HG03045 (cell line): ENCODE results near the gene B3GAT3.
A peak's percentile ranks its signal among the peaks of the same experiment; 100 is the strongest.
"Not testable (repeated sequence)": the region's sequence is repeated elsewhere in the genome, so short reads cannot be mapped to it uniquely, and the experiment has no call there.

ENCODE experiments used
- ATAC-seq: cut with Tn5 transposase; IDR thresholded peaks from one replicate; pipeline ENCODE4 v1.9.1; 2021; ENCODE audit warnings: mild to moderate bottlenecking, moderate library complexity; ENCODE audit not compliant: unreplicated experiment

B3GAT3 gene

DNA sequence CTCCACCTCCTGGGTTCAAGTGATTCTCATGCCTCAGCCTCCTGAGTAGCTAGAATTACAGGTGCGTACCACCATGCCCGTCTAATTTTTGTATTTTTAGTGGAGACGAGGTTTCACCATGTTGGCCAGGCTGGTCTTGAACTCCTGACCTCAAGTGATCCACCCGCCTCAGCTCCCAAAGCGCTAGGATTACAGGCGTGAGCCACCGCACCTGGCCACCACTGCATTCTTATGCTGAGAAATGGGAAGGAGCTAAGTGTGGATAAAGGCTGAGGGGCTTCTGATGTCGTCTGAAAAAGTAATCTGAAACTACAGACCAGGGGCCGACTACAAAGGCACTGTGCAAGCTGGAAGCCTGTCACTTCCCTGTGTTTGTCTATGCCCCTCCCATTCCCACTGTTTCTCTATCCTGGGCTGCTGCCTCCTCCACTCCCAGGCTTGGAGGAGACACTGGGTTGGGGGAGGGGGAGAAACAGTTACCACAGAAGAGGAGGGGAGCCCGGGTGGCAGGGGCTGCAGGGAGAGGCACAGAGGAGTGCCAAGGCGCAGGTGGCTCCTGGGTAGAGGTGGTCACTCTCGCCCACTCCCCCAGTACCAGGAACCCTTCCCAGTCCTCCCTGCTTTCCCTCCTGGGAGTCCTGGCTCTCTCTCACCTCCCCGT is 17.2 kb downstream of the B3GAT3 start:
- no peak for ATAC-seq

DNA sequence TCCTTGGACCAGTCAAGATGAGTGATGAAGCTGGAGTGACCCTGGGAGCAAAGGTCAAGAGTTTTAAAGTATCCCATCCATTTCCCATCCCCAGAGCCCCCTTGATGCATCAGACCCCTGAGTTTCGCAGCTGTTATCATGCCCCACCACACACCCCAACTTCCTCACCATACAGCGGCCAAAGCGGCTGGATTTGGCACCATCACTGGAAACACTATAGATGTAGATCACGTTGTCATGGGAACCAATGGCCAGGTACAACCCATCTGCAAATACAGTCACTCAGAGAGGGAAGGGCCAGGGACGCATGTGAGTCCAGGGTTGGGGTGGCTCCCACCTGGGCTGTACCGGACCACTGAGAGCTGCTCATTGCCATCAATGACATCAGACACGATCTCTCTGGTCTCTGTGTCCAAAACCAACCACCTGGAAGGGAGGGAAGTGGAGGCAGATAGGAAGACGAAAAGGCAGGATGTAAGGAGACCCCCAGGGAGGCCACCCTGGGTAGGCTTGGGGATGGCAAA is 17.9 kb downstream of the B3GAT3 start:
- ATAC-seq: no peak

DNA sequence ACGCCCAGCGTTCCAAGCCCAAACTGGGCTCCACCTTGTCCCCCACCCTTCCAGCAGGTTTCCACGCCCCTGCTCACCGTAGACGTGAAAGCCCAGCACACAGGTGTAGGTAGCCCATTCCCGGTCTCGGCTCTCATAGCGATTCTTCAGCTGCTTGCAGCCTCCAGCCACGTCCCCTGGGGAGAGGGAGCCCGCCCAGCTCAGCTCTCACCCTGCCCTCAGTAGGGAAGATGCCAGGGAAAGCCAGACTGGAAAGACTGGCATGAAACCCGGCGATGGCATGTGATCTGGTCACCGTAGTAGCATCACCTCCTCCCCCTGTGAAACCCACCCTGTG is 18.7 kb downstream of the B3GAT3 start:
- no peak for ATAC-seq

DNA sequence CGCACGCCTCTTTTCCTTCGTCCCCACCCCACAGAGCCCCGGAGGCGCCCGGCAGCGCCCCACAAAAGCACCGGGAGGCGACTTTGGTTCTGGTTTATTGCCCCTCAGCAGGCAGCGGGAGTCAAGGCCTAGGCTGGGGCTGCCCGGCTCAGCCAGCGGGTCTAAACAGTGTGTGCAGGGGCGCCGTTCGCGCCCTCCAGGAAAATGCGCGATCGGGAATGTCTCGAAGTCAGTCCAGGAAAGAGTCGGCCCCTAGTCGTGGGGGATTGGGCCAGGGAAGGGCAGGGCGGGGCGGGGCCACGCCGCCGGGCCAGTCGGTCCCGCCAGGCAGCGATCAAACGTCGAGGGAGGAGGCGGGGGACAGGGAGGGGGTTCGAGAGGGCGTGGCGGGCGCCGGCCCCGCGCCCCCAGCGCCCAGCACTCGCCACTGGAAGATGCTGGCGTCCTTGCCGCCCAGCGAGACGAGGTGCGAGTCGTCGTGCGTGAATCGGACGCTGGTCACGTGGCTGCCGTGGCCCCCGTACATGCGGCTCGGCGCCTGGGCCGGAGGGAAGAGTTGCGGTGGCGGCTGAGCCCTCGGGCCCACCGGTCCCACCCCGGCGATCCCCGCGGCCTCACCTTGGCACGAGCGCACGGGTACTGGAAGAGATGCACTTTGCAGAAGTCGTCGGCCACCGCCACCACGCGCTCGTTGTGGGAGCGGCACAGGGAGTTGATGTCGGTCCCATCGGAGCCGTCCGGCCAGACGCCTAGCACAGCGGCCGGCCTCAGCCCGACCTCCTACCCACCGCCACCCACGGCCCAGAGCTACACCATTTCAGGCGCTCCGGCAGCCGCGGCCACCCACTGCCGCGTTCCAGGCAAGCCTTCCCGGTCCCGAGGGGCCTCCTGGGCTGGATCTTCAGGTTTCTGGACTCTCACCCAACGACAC is 19.4 kb downstream of the B3GAT3 start:
- ATAC-seq: no peak

DNA sequence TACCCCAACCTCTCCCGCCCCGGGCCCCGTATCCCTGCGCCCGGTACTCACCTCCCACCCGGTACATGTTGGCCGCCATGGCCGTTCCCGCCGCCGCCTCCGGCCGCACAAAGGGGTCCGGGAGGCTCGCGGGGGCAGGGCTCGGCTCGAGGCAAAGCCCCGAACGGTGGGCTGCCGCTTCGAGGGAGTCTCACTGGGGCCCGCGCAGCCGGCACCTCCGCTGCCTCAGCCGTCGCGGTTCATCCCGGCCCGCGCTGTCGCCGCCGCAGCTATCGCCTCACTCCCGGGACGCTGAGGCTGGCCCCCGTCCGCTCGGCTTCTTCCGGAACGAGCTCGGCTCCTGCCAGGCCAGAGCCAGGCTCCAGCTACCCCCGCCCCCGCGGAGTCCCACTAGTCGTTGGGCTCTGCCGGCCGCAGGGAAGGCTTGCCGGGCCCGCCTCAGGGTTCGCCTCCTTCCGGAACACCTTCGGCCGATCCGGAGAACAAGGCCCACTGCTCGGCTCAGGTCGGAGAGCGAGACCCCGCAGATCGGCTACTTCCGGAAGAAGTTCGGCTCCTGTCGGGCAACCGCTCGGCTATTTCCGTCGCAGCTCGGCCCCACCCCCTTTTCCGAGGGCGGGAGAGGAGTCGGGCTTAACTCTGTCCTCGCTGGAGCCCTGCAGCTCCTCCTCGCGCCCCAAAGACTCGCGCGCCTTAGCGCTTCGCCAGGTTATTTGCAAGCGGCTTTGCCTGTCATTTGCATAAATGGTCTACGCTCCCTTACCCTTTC is 20.2 kb downstream of the B3GAT3 start, which contains the start of gene MTA2:
TSS of gene MTA2 (minus strand) at position 494 of the 769 bp plus-strand sequence. CDS start at position 79, 415 bp downstream.
- ATAC-seq: peak; percentile 67

DNA sequence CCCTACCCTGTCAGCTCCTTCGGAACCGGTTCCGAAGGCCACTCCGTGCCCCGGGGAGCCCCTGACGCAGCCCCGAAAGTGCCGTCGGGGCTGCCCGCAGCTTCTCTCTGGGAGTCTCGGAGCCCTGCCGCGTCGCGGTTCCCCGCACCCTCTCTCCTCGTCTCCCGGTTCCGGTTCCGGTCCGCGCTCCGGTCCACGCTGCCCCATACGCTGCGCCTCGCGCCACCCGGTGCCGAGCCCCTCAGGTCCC is 20.7 kb downstream of the B3GAT3 start:
- peak; percentile 20 for ATAC-seq

DNA sequence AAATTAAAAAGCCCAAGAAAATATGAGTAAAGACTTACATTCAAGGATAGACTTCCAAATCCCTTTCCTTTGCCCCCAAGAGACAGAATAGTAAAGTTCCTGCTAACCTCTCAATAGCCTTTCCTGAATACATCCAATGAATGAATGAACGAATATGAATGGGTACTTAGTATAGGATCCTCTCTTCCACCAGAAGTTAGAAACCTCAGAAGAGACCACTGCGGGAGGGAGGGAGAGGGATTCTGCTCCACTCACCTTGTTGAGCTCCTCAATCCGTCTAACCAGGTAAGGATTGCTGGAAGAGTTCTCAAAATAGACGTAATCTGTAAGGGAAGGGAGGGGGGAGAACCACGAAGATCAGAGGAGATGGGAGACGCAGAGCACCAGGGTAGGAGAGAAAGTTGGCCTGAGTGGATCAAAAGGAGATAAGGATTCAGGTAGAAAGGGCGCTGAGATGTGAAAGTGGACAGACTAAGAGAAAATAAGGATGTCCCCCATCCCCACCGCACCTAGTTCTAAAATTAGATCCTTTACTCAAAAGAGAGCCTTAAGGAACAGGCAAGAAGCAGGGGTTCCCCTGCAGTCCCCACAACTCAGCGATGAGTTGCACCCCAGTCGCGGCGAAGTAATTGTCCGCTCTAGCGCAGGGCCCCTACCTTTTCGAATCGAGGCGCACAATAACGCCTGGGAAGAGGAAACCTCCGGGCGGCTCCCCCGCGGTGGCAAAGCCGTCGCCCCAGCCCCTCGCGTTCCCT is 21.2 kb downstream of the B3GAT3 start:
- ATAC-seq: no peak

DNA sequence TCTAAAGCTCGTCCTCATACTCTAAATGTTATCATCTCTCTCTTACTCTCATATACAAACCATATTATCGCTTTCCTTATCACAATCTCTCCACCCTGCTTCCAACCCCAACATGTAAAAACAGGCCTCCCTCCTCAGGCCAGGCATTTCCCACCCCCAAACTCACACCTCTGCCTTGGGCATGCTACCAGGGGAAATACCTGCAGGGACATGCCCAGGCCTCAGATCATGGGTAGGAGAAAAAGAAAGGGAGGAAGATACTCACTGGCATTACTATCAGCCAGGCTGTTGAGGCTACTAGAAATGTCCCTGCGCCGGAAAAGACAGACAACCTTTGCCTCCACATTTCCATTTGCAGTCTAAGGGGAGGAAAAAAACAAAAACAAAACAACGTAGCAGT is 21.9 kb downstream of the B3GAT3 start:
- no peak for ATAC-seq

DNA sequence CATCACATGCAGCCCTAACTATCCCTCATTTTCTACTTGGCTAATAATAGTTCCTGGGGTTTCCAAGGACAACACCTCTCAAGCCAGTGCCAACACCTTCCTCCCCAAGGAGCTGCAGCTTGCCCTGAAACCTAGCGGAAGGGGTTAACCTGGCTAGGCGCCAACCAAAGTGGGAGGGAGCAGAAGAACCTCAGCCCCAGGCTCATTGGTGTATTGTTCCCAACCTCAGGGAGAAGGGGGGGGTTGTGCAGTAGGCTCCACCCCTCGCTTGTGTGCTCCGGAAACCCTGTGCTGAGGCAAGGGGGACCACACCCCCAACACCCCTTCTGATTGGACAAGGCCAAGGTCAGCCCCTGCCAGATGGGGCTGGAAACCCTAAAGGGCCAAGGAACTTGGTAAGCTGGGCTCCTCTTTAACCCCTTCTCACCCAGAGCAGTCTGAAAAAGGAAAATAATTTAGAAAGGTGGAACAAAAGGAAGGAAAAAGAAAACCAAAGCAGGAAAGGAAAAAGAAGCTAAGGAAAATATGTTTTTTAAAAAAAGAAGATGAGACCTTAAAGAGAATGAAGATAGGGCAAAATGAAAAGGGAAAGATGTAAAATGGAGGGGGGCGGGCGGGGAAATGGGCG is 22.6 kb downstream of the B3GAT3 start:
- peak; percentile 50 for ATAC-seq

DNA sequence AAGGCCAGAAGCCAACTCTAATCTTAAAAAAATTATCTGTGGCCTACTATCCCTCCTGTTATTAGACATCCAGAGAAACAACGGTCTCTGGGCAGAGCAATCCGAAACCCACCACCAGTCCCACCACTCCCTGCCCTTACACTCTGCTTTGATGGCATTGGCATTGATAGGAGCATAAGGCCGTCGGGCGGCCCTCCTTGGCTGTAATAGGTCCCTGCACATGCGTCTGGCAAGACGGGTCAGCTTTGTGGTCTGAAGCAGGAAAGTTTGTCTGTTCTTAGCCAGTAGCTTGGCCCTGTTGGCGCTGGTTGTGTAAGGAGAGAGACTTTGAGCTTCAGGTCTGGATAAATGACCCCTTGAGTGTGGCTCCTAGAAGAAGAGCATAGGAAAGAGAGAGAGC is 26.7 kb downstream of the B3GAT3 start:
- no peak for ATAC-seq

DNA sequence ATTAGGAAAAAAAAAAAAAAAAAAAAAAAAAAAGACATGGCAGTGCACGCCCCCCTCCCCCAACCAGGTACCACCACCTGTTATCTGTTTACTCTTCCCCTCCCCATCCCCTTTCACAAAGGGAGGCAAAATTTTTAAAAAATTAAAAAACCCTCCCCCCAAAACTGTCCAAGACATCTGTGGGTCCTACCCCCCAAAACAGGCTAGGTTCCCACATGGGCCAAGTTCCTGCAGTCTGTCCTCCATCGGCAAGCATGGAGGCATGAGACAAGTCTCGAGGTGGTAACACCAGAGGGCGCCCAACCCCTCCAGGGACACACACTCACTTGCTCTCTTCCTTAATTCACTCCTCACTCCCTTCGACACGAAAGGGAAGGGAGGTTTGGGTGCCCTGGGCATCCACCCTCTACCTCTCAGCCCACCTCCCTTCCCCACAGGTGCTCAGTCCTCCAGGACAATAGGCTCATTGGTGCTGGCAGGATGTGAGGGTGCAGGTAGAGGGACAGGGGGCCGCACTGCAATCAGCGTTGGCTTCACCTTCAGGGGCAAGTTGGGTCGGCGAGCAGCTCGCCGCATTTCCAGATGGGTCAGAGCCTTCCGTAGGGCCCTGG is 28.2 kb downstream of the B3GAT3 start:
- ATAC-seq: no peak

DNA sequence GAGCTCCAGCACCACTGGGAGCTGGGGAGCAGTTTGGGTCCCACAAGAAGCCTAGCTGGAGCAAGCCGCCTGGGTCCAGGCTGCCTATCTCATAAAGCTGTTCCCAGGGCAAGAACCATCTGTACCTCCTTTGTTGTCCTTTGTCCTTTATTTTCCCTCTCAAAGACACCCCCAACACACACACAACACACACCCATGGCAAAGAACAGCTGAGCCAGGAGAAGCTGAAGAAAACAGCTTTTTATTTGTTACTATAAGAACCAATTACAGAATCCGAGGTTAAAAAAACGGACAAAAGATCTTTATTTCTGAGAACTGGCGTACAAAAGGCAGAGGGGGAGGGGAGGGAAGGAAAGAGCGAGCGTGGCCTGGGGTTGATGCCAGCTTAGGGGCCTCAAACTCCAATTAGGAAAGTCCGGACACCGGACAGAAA is 28.8 kb downstream of the B3GAT3 start:
- ATAC-seq: no peak

DNA sequence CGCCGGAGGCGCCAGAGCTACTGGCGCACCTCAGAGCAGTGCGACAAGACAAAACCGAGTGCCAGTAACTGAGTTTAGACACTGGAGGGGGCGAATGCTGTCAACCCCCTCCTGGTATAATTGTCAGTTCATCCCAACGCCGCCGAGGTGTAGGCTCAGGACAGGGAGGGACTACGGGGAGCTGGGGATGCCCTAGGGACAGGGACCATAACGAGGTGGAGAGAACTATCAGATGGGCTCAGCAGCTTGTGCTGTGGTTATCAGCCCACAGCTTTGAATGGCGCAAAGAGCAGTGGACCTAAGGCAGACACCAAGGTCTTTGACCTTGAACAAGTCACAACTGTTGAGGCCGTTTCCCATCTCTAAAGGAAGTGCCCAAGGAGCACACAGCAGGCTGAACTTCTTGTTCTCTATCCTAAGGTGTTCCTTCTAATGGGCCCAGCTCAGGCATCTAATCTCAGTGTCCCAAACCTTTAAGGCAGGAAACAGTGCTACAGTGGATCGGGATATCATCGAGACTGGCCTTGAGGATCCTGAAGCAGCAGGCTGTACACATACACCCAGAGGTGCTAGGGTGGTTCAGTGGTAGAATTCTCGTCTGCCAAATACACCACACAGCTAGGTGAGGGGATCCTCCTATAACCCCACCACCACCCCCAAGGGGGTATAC is 29.5 kb downstream of the B3GAT3 start:
- ATAC-seq: no peak

DNA sequence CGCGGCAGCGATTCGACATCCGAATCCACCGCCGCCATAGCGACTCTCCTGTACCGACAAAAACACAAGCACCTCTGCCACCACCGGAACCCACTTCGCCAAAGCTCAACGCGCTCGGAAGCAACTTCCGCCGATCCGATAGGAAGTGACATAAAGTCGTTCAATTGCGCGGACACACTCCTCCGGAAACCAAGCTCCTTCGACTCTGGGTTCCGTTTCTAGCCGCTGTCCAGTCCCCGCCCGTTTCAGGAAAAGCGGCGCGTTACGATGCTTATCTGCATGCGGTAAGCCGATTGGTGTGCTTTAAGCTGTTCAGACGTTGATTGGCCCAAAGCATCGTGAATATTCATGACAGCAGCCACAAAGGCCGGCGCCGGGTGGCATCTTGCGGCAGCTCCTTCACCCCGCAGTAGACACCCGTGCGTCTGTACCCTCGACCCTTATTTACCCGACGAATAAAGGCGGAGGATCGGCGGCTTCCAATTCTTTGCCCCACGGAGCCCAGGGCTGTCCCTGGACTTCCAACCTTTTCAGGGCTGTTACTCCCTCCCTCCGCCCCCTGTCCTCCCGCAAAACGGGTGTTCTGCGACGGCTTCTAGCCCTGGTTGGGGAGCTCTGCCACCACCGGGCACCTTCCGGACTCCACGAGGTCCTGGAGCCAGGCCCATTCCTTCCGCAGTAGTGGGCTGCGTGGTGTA is 30.2 kb downstream of the B3GAT3 start, which contains the start of gene TUT1:
TSS of gene TUT1 (minus strand) at position 76 of the 698 bp plus-strand sequence. CDS start at position 38, 38 bp downstream.
- peak; percentile 88 for ATAC-seq

DNA sequence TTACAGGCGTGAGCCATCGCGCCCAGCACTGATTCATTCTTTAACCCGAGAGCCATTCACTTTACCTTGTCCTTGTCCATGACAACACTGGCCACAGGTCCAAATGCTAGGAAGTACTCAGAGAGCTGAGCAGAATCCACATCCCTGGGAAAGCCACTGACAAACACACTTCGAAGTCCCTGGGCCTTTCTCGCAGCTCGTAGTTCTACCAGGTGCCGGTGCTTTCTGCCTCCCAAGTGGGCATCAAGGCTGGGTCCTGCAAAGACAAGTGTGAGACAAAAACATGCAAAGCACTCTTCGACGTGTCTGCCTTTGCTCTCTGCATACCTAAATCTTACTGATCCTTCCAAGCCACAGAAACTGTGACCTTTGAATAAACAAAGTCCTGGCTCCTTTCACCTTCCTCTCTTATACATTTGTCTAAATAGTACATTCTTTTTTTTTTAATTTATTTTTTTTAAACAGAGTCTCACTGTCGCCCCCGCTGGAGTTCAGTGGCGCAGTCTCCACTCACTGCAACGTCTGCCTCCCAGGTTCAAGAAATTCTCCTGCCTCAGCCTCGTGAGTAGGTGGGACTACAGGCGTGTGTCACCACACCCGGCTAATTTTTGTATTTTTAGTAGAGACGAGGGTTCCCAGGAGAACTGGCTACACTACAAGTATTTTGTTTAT is 32.7 kb downstream of the B3GAT3 start:
- no peak for ATAC-seq

DNA sequence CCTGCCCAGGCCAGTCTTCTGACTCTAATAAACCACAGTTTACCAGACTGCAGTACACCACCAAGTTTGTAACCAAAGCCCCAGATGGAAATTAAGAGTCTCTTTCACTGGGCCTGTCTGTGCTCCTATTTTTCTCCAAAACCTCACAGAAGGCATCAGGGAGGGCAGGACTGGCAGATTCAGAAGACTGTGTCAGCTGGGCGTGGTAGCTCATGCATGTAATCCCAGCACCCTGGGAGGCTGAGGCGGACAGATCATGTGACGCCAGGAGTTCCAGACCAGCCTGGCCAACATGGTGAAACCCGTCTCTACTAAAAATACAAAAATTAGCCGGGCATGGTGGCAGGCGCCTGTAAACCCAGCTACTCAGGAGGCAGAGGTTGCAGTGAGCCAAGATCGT is 36.4 kb downstream of the B3GAT3 start:
- not testable (repeated sequence) for ATAC-seq

DNA sequence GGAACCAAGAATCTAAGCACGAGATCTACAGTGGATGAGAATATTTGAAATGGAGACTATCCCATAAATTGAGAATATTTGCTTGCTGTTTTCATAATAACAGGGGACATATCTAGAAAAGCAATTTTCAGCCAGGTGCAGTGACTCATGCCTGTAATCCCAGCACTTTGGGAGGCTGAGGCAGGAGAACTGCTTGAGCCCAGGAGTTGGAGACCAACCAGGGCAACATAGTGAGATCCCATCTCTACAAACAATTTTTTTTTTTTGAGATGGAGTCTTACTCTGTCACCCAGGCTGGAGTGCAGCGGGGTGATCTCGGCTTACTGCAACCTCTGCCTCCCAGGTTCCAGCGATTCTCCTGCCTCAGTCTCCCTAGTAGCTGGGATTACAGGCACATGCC is 40.1 kb downstream of the B3GAT3 start:
- not testable (repeated sequence) for ATAC-seq
